Measurements from ENCODE around the gene ST7L. TPM values are rescaled to one million over a fixed set of nuclear protein-coding genes. Genes with fewer than 3 reads are reported as not detected.
A peak's percentile ranks its signal among the peaks of the same experiment; 100 is the strongest.

Gene ST7L
- total and polyA plus RNA-seq, 9 of the 15 experiments (the other 6 are each of a cell fraction or from before 2014, with no cell fraction given), result 9.0 to 32.5 (median 26.6) TPM

GRCh38 chr1:112618721-112619517, at the start of gene ST7L (continued):
- TF ChIP-seq DIDO1 (tag; IDR thresholded peaks at IDR 0.05; ENCODE audit: low read depth) (no peak), KDM2B (CRISPR knock-in tag; IDR thresholded peaks at IDR 0.05) (no peak), POLR2A (conservative IDR thresholded peaks at IDR 0.05) (peak; percentile 68), POU5F1 (IDR thresholded peaks at IDR 0.05; ENCODE audit: borderline replicate concordance, low read depth, low read length, partially characterized antibody) (no peak), MAZ (CRISPR knock-in tag; conservative IDR thresholded peaks at IDR 0.05 in 1 of 2, IDR thresholded peaks at IDR 0.05 in 1 of 2) (peak in 1 of 2 experiments; percentile 42; a peak in 3 of 4 replicates), ZNF431 (CRISPR knock-in tag; IDR thresholded peaks at IDR 0.05) (peak; percentile 37; the same call in 1 of the 2 replicates), MTA2 (IDR thresholded peaks at IDR 0.05; ENCODE audit: low read depth) (no peak), TAF7 (tag; IDR thresholded peaks at IDR 0.05) (peak; percentile 95), POLR3G (IDR thresholded peaks at IDR 0.05; ENCODE audit: extremely low read depth, insufficient read length, insufficient replicate concordance) (no peak), CCAR2 (IDR thresholded peaks at IDR 0.05; ENCODE audit: low read depth, low read length) (no peak), GTF2E2 (tag; IDR thresholded peaks at IDR 0.05) (peak; percentile 68; the same call in 1 of the 2 replicates), ZBTB49 (CRISPR knock-in tag; IDR thresholded peaks at IDR 0.05; ENCODE audit: borderline replicate concordance) (0 out of 2 replicates have a peak, but pooled peaks have one; percentile 80), TGIF2 (CRISPR knock-in tag; IDR thresholded peaks at IDR 0.05) (0 out of 2 replicates have a peak, but pooled peaks have one; percentile 37), SIX5 (IDR thresholded peaks at IDR 0.05; ENCODE audit: borderline replicate concordance in 1 of 2, insufficient read depth in 1 of 2, low read depth in 1 of 2, low read length in 2 of 2) (no peak), HDAC1 (IDR thresholded peaks at IDR 0.05) (peak in 1 of 2 experiments; percentile 71; a peak in 2 of 4 replicates)
- TF ChIP-seq, protein P1, sequence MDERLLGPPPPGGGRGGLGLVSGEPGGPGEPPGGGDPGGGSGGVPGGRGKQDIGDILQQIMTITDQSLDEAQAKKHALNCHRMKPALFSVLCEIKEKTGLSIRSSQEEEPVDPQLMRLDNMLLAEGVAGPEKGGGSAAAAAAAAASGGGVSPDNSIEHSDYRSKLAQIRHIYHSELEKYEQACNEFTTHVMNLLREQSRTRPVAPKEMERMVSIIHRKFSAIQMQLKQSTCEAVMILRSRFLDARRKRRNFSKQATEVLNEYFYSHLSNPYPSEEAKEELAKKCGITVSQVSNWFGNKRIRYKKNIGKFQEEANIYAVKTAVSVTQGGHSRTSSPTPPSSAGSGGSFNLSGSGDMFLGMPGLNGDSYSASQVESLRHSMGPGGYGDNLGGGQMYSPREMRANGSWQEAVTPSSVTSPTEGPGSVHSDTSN (CRISPR knock-in tag; IDR thresholded peaks at IDR 0.05; ENCODE audit: low read depth), result no peak; the same call in 1 of the 2 replicates
- TF ChIP-seq, protein P1 (tag; conservative IDR thresholded peaks at IDR 0.05; ENCODE audit: low read depth), result peak; percentile 85
- TF ChIP-seq, protein P2, sequence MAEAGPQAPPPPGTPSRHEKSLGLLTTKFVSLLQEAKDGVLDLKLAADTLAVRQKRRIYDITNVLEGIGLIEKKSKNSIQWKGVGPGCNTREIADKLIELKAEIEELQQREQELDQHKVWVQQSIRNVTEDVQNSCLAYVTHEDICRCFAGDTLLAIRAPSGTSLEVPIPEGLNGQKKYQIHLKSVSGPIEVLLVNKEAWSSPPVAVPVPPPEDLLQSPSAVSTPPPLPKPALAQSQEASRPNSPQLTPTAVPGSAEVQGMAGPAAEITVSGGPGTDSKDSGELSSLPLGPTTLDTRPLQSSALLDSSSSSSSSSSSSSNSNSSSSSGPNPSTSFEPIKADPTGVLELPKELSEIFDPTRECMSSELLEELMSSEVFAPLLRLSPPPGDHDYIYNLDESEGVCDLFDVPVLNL (CRISPR knock-in tag; IDR thresholded peaks at IDR 0.05; ENCODE audit: low read depth), result peak; percentile 32; the same call in 1 of the 2 replicates
- TF ChIP-seq, protein P3, sequence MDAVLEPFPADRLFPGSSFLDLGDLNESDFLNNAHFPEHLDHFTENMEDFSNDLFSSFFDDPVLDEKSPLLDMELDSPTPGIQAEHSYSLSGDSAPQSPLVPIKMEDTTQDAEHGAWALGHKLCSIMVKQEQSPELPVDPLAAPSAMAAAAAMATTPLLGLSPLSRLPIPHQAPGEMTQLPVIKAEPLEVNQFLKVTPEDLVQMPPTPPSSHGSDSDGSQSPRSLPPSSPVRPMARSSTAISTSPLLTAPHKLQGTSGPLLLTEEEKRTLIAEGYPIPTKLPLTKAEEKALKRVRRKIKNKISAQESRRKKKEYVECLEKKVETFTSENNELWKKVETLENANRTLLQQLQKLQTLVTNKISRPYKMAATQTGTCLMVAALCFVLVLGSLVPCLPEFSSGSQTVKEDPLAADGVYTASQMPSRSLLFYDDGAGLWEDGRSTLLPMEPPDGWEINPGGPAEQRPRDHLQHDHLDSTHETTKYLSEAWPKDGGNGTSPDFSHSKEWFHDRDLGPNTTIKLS (IDR thresholded peaks at IDR 0.05; ENCODE audit: borderline replicate concordance, low read depth), result no peak

Measured in K562 (cell line).